ENCODE results near the gene NPTXR.
"Not testable (repeated sequence)": the region's sequence is repeated elsewhere in the genome, so short reads cannot be mapped to it uniquely, and the experiment has no call there.

Gene NPTXR

GRCh38 chr22:38830026-38830844, 13.6 kb downstream of the NPTXR start:
- no peak for DNase-seq

GRCh38 chr22:38829485-38829884, 14.3 kb downstream of the NPTXR start:
- DNase-seq = no peak

- no peak for DNase-seq
These were observed 15.1 kb downstream of the NPTXR start for GRCh38 chr22:38828616-38829205.

- no peak for DNase-seq
These were observed 15.6 kb downstream of the NPTXR start for GRCh38 chr22:38828191-38828590.

GRCh38 chr22:38827510-38827909, 16.3 kb downstream of the NPTXR start:
- no peak for DNase-seq

- DNase-seq = no peak
These were observed 17.0 kb downstream of the NPTXR start for GRCh38 chr22:38826801-38827200.

GRCh38 chr22:38826386-38826785, 17.4 kb downstream of the NPTXR start:
- no peak for DNase-seq

GRCh38 chr22:38824585-38824984, 19.2 kb downstream of the NPTXR start:
- no peak for DNase-seq

- DNase-seq = no peak
These were observed 20.2 kb downstream of the NPTXR start for GRCh38 chr22:38823637-38824036.

GRCh38 chr22:38823076-38823475, 20.8 kb downstream of the NPTXR start:
- DNase-seq = no peak

GRCh38 chr22:38820020-38820419, 23.8 kb downstream of the NPTXR start:
- DNase-seq = no peak

GRCh38 chr22:38819387-38819940, 24.4 kb downstream of the NPTXR start:
- no peak for DNase-seq

GRCh38 chr22:38817196-38817595, 26.6 kb downstream of the NPTXR start:
- no peak for DNase-seq

- no peak for DNase-seq
These were observed 28.0 kb downstream of the NPTXR start for GRCh38 chr22:38815842-38816241.

GRCh38 chr22:38811241-38811640, 32.6 kb downstream of the NPTXR start:
- DNase-seq = no peak

- DNase-seq = not testable (repeated sequence)
These were observed 38.7 kb downstream of the NPTXR start for GRCh38 chr22:38805041-38805593.

- no peak for DNase-seq
These were observed 41.1 kb downstream of the NPTXR start for GRCh38 chr22:38802671-38803121.

GRCh38 chr22:38799265-38800002, 44.4 kb downstream of the NPTXR start:
- no peak for DNase-seq

- no peak for DNase-seq
These were observed 45.3 kb downstream of the NPTXR start for GRCh38 chr22:38798496-38798895.

- DNase-seq = no peak
These were observed 47.4 kb downstream of the NPTXR start for GRCh38 chr22:38796262-38796957.

- no peak for DNase-seq
These were observed 48.3 kb downstream of the NPTXR start for GRCh38 chr22:38795569-38795968.

- peak; percentile 81 for DNase-seq
These were observed 49.9 kb downstream of the NPTXR start, which contains the start of gene DNAL4 for GRCh38 chr22:38793721-38794466. Gene DNAL4, minus strand, starts transcription at chr22:38794143. Its CDS starts 11,412 bp downstream, at chr22:38782731.

Measured in activated CD4-positive, alpha-beta T cell treated with anti-CD3 and anti-CD28 coated beads for 1 hour (primary cell).